Natural killer cell treated with Interleukin-12 subunit alpha and Interleukin-12 subunit beta and Interleukin-15 and Interleukin-18, amount 100 ng/mL, for 72 hours (primary cell): ENCODE measurements around the gene TTC32. TPM values are rescaled to one million over a fixed set of nuclear protein-coding genes. Genes with fewer than 3 reads are reported as not detected.
"Not testable (repeated sequence)": the region's sequence is repeated elsewhere in the genome, so short reads cannot be mapped to it uniquely, and the experiment has no call there.

Experiments
- ATAC-seq, 2 donors: fragments of 150-1000 bp; cut with Tn5 transposase in 1 of 2; sonication (Bioruptor Pico), chemical (Tn5 transposase) in 1 of 2; 2 replicates each; pipeline ENCODE4 v1.10.0; 2021
- DNase-seq: peaks from one replicate; pipeline ENCODE4 v3.0.0; 2022; ENCODE audit warnings: low spot score
- H3K27ac Mint-ChIP-seq, 2 donors: 1 replicate in 1 of 2; 2 replicates in 1 of 2; pipeline ENCODE4 v1.8.0; 2022; ENCODE audit warnings: mixed read lengths in 2 of 2, mild to moderate bottlenecking in 1 of 2, moderate library complexity in 1 of 2
- H3K27me3 Mint-ChIP-seq, 2 donors: 1 replicate in 1 of 2; 2 replicates in 1 of 2; pipeline ENCODE4 v1.8.0; 2022; ENCODE audit warnings: mixed read lengths in 2 of 2
- H3K36me3 Mint-ChIP-seq: one replicate; pipeline ENCODE4 v1.8.0; 2022; ENCODE audit warnings: mixed read lengths
- H3K4me1 Mint-ChIP-seq, 2 donors: 1 replicate in 1 of 2; 2 replicates in 1 of 2; pipeline ENCODE4 v1.8.0; 2022; ENCODE audit warnings: low read depth in 2 of 2, mixed read lengths in 2 of 2, mild to moderate bottlenecking in 1 of 2
- H3K4me3 Mint-ChIP-seq: one replicate; pipeline ENCODE4 v1.8.0; 2022; ENCODE audit warnings: mixed read lengths
- H3K9me3 Mint-ChIP-seq: 2 replicates; pipeline ENCODE4 v1.8.0; 2022; ENCODE audit warnings: mixed read lengths
- total RNA-seq, 2 donors: library from RNA; stranded (reverse); gene quantifications; one replicate each; pipeline ENCODE4 v1.2.3, GENCODE V29; 2022

TTC32 gene
- 10 to 100 TPM; 14.8 to 17.8 TPM for total RNA-seq

DNA sequence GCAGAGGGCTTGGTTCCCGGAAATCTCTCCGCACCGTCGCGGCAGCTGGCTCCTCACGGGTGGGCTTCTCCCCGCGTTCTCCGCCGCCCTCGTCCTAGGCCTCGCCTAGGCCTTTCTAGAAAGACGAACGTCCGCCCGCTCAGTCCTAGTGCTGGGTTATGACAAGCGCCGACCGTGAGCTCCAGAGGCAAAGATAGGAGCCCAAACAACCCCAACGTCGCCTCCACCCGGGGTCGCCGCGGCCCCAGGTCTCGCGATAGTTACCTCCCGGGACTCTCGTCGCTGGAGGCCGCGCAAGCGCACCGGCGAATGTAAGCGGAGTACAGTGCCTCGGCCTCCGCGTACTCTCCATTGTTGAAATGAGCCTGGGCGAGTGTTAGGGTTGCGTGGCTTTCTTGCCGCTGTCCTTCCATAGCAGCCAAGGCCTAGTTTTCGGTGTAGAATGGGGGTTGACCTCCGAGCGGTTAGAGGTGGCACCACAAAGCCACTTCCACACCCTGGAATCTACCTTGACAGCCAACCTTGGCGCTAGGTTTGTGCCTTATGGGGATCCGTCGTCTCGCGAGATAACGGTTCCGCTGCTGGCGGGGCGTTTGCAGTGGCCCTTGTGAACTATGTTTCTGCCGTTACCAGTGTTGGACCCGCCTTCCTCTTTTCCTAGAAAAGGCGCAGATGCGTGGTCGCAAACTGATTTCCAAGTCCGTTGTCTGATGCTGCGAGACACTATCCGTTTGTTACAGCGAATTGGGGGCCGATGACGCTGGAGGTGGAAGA lies at the start of gene TTC32:
Gene TTC32 (minus strand): TSS at position 542 of the 774 bp plus-strand sequence. CDS start 129 bp downstream, at position 413.
- DNase-seq (peak; percentile 94), ATAC-seq (peak; percentile 92 to 96)
- Mint-ChIP-seq H3K4me3 (peak within 1 kb of the TSS; percentile 99), H3K4me1 (peaks cover 31 to 45% of the 10 kb centered on the region in 2 donors), H3K27ac (peak within 1 kb of the TSS; percentile 95 to 98), H3K9me3 (no peaks in the 10 kb centered on the region), H3K27me3 (peaks cover 5 to 17% of the 10 kb centered on the region in 2 donors), H3K36me3 (peaks cover 15% of the 10 kb centered on the region)

DNA sequence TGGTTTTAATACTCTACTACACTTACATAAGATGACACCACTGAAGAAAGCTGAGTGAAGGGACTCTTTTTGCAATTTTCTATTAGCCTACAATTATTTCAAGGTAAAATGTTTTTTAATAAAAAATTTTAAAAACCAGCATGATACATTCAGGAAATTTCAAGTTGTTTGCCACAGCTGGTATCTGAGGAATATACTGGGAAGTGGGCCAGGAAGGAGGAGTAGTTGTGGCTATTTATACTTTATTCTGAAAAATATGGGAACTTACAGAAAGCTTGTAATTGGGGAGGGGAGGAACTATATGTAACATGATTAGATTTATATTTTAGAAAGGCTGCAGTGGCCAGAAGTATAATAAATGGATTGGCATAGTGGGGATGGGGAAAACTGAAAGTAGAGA lies 47.3 kb upstream of the TTC32 start:
- Mint-ChIP-seq H3K4me1 (no peaks in the 10 kb centered on the region), H3K4me3 (no peak overlapping the region), H3K9me3 (no peaks in the 10 kb centered on the region), H3K27ac (no peak overlapping the region), H3K36me3 (peaks cover 6% of the 10 kb centered on the region), H3K27me3 (no peaks in the 10 kb centered on the region)
- ATAC-seq (no peak), DNase-seq (no peak)

DNA sequence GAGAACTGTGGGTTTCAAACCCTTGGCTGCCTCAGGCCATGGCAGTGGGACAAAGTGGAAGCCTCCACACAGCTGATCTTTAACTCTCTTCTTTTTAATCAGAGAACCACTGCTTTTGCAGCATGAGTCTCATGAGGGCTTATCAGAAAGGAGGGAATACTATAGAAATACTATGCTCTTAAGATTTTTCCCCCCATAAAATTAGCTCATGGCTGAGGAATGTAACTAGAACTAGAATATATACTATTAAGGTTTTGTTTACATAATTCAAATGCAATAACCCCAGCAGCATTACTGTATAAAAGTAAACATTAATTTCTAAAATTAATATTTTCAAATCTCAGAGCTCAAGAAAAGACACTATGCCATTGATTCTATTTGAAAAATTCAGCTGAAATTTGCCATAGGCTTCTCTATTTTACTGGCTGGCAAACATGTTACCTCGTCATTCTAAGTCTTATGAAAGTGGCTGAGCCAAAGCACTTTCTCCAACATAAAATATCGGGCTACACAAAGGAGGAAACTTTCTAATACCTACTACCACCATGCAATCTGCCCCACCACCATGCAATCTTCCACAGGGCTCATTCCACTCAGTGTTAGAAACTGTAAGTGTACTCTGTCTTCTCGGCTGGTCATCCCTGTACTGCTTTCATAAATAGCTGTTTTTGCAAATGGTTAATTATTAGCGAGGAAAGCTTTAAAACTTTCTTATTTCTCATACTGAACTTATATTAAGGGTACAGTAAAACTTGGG lies 45.6 kb upstream of the TTC32 start:
- H3K4me3 Mint-ChIP-seq = no peak overlapping the region
- H3K4me1 Mint-ChIP-seq = no peaks in the 10 kb centered on the region
- H3K9me3 Mint-ChIP-seq = no peaks in the 10 kb centered on the region
- H3K36me3 Mint-ChIP-seq = peaks cover 6% of the 10 kb centered on the region
- ATAC-seq (no peak), DNase-seq (no peak)
- no peaks in the 10 kb centered on the region for H3K27me3 Mint-ChIP-seq
- H3K27ac Mint-ChIP-seq = no peak overlapping the region

DNA sequence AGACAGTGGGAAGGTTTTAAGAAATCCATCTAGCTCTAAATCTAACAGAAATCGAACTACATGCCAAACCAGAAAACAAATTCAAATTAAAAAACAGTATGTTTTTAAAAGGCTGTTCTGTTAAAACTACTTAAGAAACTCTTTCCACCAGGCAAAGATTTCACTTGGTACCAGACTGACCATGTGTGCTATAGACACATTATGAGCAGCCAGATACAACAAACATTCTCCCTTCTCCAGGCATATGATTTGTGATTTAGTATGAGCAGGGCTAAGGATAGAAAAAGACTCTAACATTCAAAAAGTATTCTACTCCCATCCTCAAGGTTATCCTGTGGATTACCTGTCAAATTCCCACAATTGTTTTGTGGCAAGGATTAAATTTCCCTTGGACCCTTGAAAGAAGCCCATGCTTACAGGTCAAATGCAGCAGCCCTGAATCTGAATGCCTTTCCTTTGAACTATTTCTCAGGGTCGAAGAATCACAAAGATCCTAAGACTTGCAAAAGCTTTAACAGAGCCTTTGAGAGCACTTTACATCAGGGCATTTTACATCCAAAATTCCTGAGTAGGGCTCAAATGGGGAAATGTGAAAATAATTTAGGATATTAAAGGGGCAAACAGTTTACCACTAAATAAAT lies 42.5 kb upstream of the TTC32 start:
- no peaks in the 10 kb centered on the region for H3K27me3 Mint-ChIP-seq
- H3K9me3 Mint-ChIP-seq = no peaks in the 10 kb centered on the region
- ATAC-seq = no peak
- H3K27ac Mint-ChIP-seq = no peak overlapping the region
- no peak overlapping the region for H3K4me3 Mint-ChIP-seq
- peaks cover 1% of the 10 kb centered on the region for H3K36me3 Mint-ChIP-seq
- no peaks in the 10 kb centered on the region for H3K4me1 Mint-ChIP-seq
- no peak for DNase-seq

DNA sequence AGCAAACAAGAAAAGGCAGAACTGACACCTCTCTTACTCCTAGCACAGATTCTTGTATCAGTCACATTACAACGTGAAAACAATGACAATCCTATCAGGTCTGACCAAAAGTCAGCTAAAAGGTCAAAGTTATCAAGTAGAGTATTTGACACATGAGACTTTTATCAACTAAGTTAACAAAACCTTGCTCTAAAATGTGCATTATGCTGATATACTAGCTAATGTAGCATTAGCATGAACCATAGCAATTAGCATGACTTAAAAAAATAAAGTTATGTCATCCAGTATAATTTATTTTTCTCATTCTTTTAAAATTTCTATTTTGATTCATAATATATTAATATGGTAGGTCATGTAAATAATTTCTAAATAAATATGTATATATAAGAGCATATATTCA lies 41.4 kb upstream of the TTC32 start:
- DNase-seq (no peak), ATAC-seq (no peak)
- no peaks in the 10 kb centered on the region for H3K9me3 Mint-ChIP-seq
- H3K36me3 Mint-ChIP-seq = no peaks in the 10 kb centered on the region
- H3K4me1 Mint-ChIP-seq = no peaks in the 10 kb centered on the region
- H3K4me3 Mint-ChIP-seq = no peak overlapping the region
- no peaks in the 10 kb centered on the region for H3K27me3 Mint-ChIP-seq
- no peak overlapping the region for H3K27ac Mint-ChIP-seq

GRCh38 chr2:19942199-19942598 lies 40.4 kb upstream of the TTC32 start:
- H3K36me3 Mint-ChIP-seq = no peaks in the 10 kb centered on the region
- ATAC-seq = no peak
- H3K4me3 Mint-ChIP-seq = no peak overlapping the region
- no peak for DNase-seq
- no peaks in the 10 kb centered on the region for H3K27me3 Mint-ChIP-seq
- H3K9me3 Mint-ChIP-seq = no peaks in the 10 kb centered on the region
- H3K27ac Mint-ChIP-seq = no peak overlapping the region
- H3K4me1 Mint-ChIP-seq = no peaks in the 10 kb centered on the region

GRCh38 chr2:19937004-19937403 lies 35.2 kb upstream of the TTC32 start:
- no peak overlapping the region for H3K4me3 Mint-ChIP-seq

DNA sequence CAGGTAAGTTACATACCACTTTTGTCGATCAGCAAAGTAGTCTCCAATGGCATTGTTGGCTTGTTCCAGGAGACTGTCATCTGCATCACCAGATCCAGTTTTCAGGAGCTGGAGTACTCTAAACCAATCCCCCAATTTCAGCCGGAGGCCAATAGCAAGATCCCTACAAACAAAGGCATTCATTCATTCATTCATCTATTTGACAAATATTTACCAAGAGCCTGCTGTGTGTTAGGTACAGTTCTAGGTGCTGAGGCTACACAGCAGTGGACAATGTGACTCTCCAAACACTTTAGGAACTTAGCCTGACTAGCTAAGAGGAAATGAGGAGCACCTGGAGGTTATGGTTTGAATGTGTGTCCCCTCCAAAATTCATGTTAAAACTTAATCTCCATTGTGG lies 34.4 kb upstream of the TTC32 start:
- no peak overlapping the region for H3K27ac Mint-ChIP-seq
- no peak for ATAC-seq
- peaks cover 7% of the 10 kb centered on the region for H3K36me3 Mint-ChIP-seq
- no peak for DNase-seq
- no peaks in the 10 kb centered on the region for H3K27me3 Mint-ChIP-seq
- H3K4me3 Mint-ChIP-seq = no peak overlapping the region
- no peaks in the 10 kb centered on the region for H3K4me1 Mint-ChIP-seq
- no peaks in the 10 kb centered on the region for H3K9me3 Mint-ChIP-seq

More at GRCh38 chr2:19937004-19937403, 35.2 kb upstream of the TTC32 start:
- no peak for ATAC-seq
- Mint-ChIP-seq H3K9me3 (no peaks in the 10 kb centered on the region), H3K27ac (no peak overlapping the region), H3K4me1 (no peaks in the 10 kb centered on the region), H3K27me3 (no peaks in the 10 kb centered on the region), H3K36me3 (peaks cover 7% of the 10 kb centered on the region)
- DNase-seq = no peak

DNA sequence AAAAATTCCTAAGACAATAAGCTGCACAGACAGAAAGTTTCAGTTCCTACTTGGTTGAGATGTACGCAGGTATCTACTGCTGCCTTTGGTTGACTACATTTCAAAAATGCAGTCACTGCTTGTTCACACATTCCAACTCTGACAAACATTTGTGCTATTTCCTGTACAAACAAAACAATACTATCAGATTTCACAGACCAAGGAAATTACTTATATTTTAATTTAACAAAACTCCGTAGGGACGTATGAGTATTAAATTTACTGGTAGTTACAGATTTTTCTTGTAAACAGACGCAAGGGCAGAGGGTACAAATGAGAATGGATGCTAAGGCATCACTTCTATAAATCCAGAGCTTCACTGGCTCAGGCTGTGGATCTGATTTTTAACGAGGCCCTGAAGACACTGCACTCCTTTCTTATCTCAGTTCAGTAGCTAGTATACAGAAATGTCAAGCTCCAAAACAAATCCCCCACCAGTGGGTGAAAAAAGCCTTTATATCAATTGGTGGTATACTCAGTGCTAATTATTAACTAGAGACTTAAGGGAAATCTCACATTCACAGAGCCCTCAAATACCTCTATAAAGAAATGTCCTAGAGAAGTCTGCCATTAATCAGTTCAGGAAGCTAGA lies 31.7 kb upstream of the TTC32 start:
- no peak overlapping the region for H3K4me3 Mint-ChIP-seq
- H3K36me3 Mint-ChIP-seq = peaks cover 20% of the 10 kb centered on the region
- no peak overlapping the region for H3K27ac Mint-ChIP-seq
- ATAC-seq (no peak), DNase-seq (no peak)
- H3K27me3 Mint-ChIP-seq = no peaks in the 10 kb centered on the region
- no peaks in the 10 kb centered on the region for H3K9me3 Mint-ChIP-seq
- no peaks in the 10 kb centered on the region for H3K4me1 Mint-ChIP-seq

DNA sequence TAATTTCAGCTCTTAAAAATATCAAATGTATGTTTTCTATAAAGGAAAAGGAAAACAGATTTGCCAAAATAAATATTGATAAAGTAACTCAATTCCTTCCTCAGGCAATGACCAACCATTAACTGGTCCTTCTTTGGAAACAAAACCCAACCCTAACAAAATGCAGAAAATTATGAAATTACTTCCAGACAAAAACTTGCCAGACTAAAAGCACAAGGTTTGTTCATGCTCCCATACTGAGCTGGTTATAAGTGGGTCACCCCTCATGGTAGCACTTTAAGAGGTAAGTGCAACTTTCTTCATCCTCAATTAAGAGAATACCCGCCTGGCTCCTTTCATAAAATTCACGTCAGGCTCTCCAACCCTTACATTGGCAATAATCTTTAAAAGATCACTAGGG lies 31.1 kb upstream of the TTC32 start:
- Mint-ChIP-seq H3K27me3 (no peaks in the 10 kb centered on the region), H3K4me1 (no peaks in the 10 kb centered on the region), H3K9me3 (no peaks in the 10 kb centered on the region), H3K4me3 (no peak overlapping the region), H3K27ac (no peak overlapping the region), H3K36me3 (peaks cover 23% of the 10 kb centered on the region)
- ATAC-seq (no peak), DNase-seq (no peak)

DNA sequence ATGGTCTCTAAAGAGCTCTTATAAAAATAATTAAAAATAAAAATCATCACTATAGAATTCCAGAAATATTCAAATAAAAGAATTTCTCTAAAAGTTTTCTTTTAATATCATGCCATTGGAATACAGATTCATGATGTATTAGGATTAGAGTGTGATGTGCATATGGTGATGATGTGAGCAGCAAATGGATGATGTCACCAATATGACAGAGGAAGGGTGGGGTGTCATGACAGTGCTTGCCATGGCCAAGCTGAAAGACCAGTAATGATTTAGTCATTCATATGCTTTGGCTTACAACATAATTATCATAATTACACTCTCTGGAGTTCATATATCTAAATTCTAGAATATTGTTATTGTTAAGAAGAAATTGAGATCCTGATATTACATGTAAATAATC lies 27.4 kb upstream of the TTC32 start:
- H3K36me3 Mint-ChIP-seq = peaks cover 40% of the 10 kb centered on the region
- H3K27ac Mint-ChIP-seq = no peak overlapping the region

GRCh38 chr2:19927816-19928215 lies 26.0 kb upstream of the TTC32 start:
- not testable (repeated sequence) for H3K4me3 Mint-ChIP-seq, H3K27me3 Mint-ChIP-seq, H3K4me1 Mint-ChIP-seq, H3K27ac Mint-ChIP-seq, H3K9me3 Mint-ChIP-seq, DNase-seq, ATAC-seq
- H3K36me3 Mint-ChIP-seq = peaks cover 40% of the 10 kb centered on the region

More for the DNA sequence above, 27.4 kb upstream of the TTC32 start:
- Mint-ChIP-seq H3K9me3 (peaks cover 4% of the 10 kb centered on the region), H3K4me3 (no peak overlapping the region), H3K4me1 (no peaks in the 10 kb centered on the region), H3K27me3 (no peaks in the 10 kb centered on the region)
- DNase-seq (no peak), ATAC-seq (no peak)

GRCh38 chr2:19924526-19924925 lies 22.7 kb upstream of the TTC32 start:
- not testable (repeated sequence) for H3K4me3 Mint-ChIP-seq, DNase-seq, H3K27me3 Mint-ChIP-seq, ATAC-seq, H3K9me3 Mint-ChIP-seq, H3K27ac Mint-ChIP-seq, H3K4me1 Mint-ChIP-seq
- peaks cover 49% of the 10 kb centered on the region for H3K36me3 Mint-ChIP-seq
